Erythroblast (primary cell): ENCODE results near the gene GLS.

Experiments used
- GATA1 ChIP-seq: IDR thresholded peaks from 2 replicates; pipeline ENCODE4 v1.6.1; 2011; ENCODE audit warnings: low read depth, mild to moderate bottlenecking, control low read depth, low read length, moderate library complexity
- POLR2A ChIP-seq: IDR thresholded peaks from 2 replicates; pipeline ENCODE4 v1.6.1; 2011; ENCODE audit warnings: mild to moderate bottlenecking, low read length

- TF ChIP-seq POLR2A (no peak), GATA1 (no peak)
These were observed 130.6 kb downstream of the GLS start for GRCh38 chr2:191010887-191011885.
